HepG2 (cell line): ENCODE data around the gene PLEKHG5. TPM values are rescaled to one million over a fixed set of nuclear protein-coding genes. Genes with fewer than 3 reads are reported as not detected.

Source experiments
- ATAC-seq: fragments of 200-7000 bp; cut with Tn5 transposase; 3 replicates; pipeline ENCODE4 v1.9.1; 2020; ENCODE audit warnings: mild to moderate bottlenecking, moderate library complexity
- BruUV-seq: library from RNA; stranded (reverse); fragments of 400-500 nt; replicated peaks from 2 replicates; lab custom pipeline; 2021; lab: Mats Ljungman, UMichigan
- CTCF ChIA-PET: fragments of 300-600 bp; formaldehyde crosslinking; extraction: SDS; loops from one replicate; lab custom pipeline; 2021; ENCODE audit warnings: low total read pairs, inconsistent platforms, low intra/inter-chr PET ratio; lab: Yijun Ruan, JAX
- POLR2A ChIA-PET: fragments of 350-600 bp; sonication (Branson Sonifier 250); formaldehyde crosslinking; loops from one replicate; lab custom pipeline; 2020; ENCODE audit warnings: antibody characterized with exemption, inconsistent platforms; lab: Yijun Ruan, JAX
- DNase-seq: peaks from one replicate; pipeline ENCODE4 v3.0.0-alpha.2; 2015; ENCODE audit warnings: low spot score
- FAIRE-seq: peaks from 3 replicates; lab custom pipeline; 2011; peaks lifted over from hg19 to GRCh38; lab: Jason Lieb, UNC
- H2AFZ ChIP-seq: one replicate; pipeline ENCODE4 v1.6.1; 2011; ENCODE audit warnings: low read length, inconsistent platforms
- H3K27ac ChIP-seq: fragments of 300-600 bp; 3 replicates; pipeline ENCODE4 v1.8.0; 2011; ENCODE audit warnings: mixed run types, mild to moderate bottlenecking, mixed read lengths, low read length, inconsistent platforms; ENCODE audit not compliant: insufficient read depth; ENCODE audit errors: extremely low read length
- H3K27me3 ChIP-seq, 2 experiments: fragments of 200-600 bp in 1 of 2; 2 replicates in 1 of 2; 3 replicates in 1 of 2; pipeline versions ENCODE4 v1.6.0 to v1.8.0; 2011; ENCODE audit warnings: low read length in 2 of 2, mild to moderate bottlenecking in 2 of 2, moderate library complexity in 2 of 2, inconsistent platforms in 1 of 2; ENCODE audit not compliant: insufficient read depth in 2 of 2, control insufficient read depth in 1 of 2
- H3K36me3 ChIP-seq, 2 experiments: fragments of 200-600 bp in 1 of 2; replicated peaks in 1 of 2; 2 replicates in 1 of 2; 3 replicates in 1 of 2; pipeline versions ENCODE4 v1.5.1 to v1.8.0; 2011; ENCODE audit warnings: low read length in 2 of 2, inconsistent platforms in 1 of 2; ENCODE audit not compliant: insufficient read depth in 2 of 2, control insufficient read depth in 1 of 2
- H3K4me1 ChIP-seq: 2 replicates; pipeline ENCODE4 v1.5.1; 2012; ENCODE audit warnings: low read length, inconsistent platforms; ENCODE audit not compliant: insufficient read depth
- H3K4me2 ChIP-seq: 2 replicates; pipeline ENCODE4 v1.6.0; 2011; ENCODE audit warnings: low read depth, low read length, inconsistent platforms
- H3K4me3 ChIP-seq, 3 experiments: fragments of 200-600 bp in 1 of 3; sonication (generic), shearing (Covaris generic) in 1 of 3; replicated peaks in 1 of 3; 2 replicates each; pipeline ENCODE4 v1.5.1; 2011 to 2016; ENCODE audit warnings: low read length in 3 of 3, inconsistent platforms in 2 of 3, low read depth in 2 of 3, mild to moderate bottlenecking in 2 of 3, control low read depth in 1 of 3, mixed read lengths in 1 of 3; ENCODE audit not compliant: insufficient read depth in 1 of 3
- H3K79me2 ChIP-seq: one replicate; pipeline ENCODE4 v1.6.1; 2011; ENCODE audit warnings: low read length, inconsistent platforms; ENCODE audit not compliant: insufficient read depth
- H3K9ac ChIP-seq: 2 replicates; pipeline ENCODE4 v1.6.0; 2011; ENCODE audit warnings: mild to moderate bottlenecking, low read depth, low read length, inconsistent platforms; ENCODE audit not compliant: insufficient read depth
- H3K9me3 ChIP-seq: 2 replicates; pipeline ENCODE4 v1.5.1; 2012; ENCODE audit warnings: mild to moderate bottlenecking, low read length
- H4K20me1 ChIP-seq: 2 replicates; pipeline ENCODE4 v1.6.0; 2011; ENCODE audit warnings: inconsistent platforms, mild to moderate bottlenecking, low read length, moderate library complexity; ENCODE audit not compliant: insufficient read depth
- IKZF4 ChIP-seq: sonication (generic); formaldehyde crosslinking; IDR thresholded peaks from 2 replicates; pipeline ENCODE4 v1.5.1; 2020; ENCODE audit warnings: borderline replicate concordance, mild to moderate bottlenecking, low read depth, missing genetic modification reagents; ENCODE audit errors: not compliant biosample characterization
- IRX3 ChIP-seq: sonication (generic); formaldehyde crosslinking; IDR thresholded peaks from 2 replicates; pipeline ENCODE4 v1.8.1; 2023; ENCODE audit warnings: mild to moderate bottlenecking, low read depth, missing genetic modification reagents, borderline replicate concordance
- KAT7 ChIP-seq: IDR thresholded peaks from 2 replicates; pipeline ENCODE4 v1.6.1; 2018; ENCODE audit warnings: borderline replicate concordance, missing compliant biosample characterization
- KLF15 ChIP-seq: sonication (generic); formaldehyde crosslinking; IDR thresholded peaks from 2 replicates; pipeline ENCODE4 v1.8.1; 2023; ENCODE audit warnings: borderline replicate concordance, mild to moderate bottlenecking, inconsistent platforms, missing genetic modification reagents, mixed read lengths
- MXI1 ChIP-seq: IDR thresholded peaks from 3 replicates; pipeline ENCODE4 v1.6.1; 2012; ENCODE audit warnings: low read depth, low read length, inconsistent platforms, borderline replicate concordance
- NFKBIZ ChIP-seq: IDR thresholded peaks from 2 replicates; pipeline ENCODE4 v1.6.1; 2018; ENCODE audit warnings: missing genetic modification reagents, missing compliant biosample characterization
- SIX1 ChIP-seq: sonication (generic); formaldehyde crosslinking; IDR thresholded peaks from 2 replicates; pipeline ENCODE4 v1.4.0; 2020; ENCODE audit warnings: missing genetic modification reagents, borderline replicate concordance
- ZKSCAN5 ChIP-seq: sonication (generic); formaldehyde crosslinking; IDR thresholded peaks from 2 replicates; pipeline ENCODE4 v1.5.1; 2020; ENCODE audit warnings: mild to moderate bottlenecking, missing genetic modification reagents
- ZNF260 ChIP-seq: sonication (generic); formaldehyde crosslinking; IDR thresholded peaks from 2 replicates; pipeline ENCODE4 v1.4.0; 2020; ENCODE audit warnings: missing genetic modification reagents, low read depth, mild to moderate bottlenecking, borderline replicate concordance
- WGBS: methylation state at CpG from one replicate; pipeline ENCODE4 v1.1.6; 2017; ENCODE audit warnings: low lambda C conversion rate; 5-methylcytosine and 5-hydroxymethylcytosine counted together
- in situ Hi-C: cut with HindIII; loops from 2 replicates; pipeline ENCODE4 v1.10.0; 2017; ENCODE audit warnings: low pct_unique_long_range_greater_than_20kb; ENCODE audit not compliant: extremely low pct_ligation_motif_present
- intact Hi-C: fragments of 100-400 bp; cut with micrococcal nuclease; formaldehyde crosslinking; loops from one replicate; pipeline ENCODE4 v1.10.0; 2022; ENCODE audit not compliant: unreplicated experiment
- polyA plus RNA-seq, 8 experiments: library from polyadenylated mRNA; depleted of rRNA in 3 of 8; stranded (reverse) in 7 of 8; unstranded in 1 of 8; fragments of >200 nt; fragmentation: Illumina TruSeq in 4 of 8; extraction: Trizol in 4 of 8; gene quantifications; 2 replicates each; pipeline versions ENCODE4 v1.2.1 to v1.2.3, GENCODE V29; 2011 to 2016; ENCODE audit warnings: low read depth in 4 of 8, missing spikeins in 1 of 8, mixed read lengths in 1 of 8; ENCODE audit not compliant: insufficient read depth in 1 of 8
- total RNA-seq, 5 experiments: library from RNA; depleted of rRNA; stranded (reverse); fragments of >200 nt; fragmentation: Illumina TruSeq; extraction: Trizol; gene quantifications; 2 replicates each; pipeline ENCODE4 v1.2.3, GENCODE V29; 2016; ENCODE audit warnings: low read depth in 1 of 5
- TF ChIP-seq, protein P1 (sequence below): IDR thresholded peaks from 2 replicates; pipeline ENCODE4 v1.6.1; 2016; ENCODE audit warnings: control low read depth
- TF ChIP-seq, protein P2 (sequence below): sonication (generic); formaldehyde crosslinking; IDR thresholded peaks from 2 replicates; pipeline ENCODE4 v1.4.0; 2020; ENCODE audit warnings: mild to moderate bottlenecking, missing genetic modification reagents
- TF ChIP-seq, protein P3 (sequence below): IDR thresholded peaks from 2 replicates; pipeline ENCODE4 v1.6.1; 2016; ENCODE audit warnings: mild to moderate bottlenecking, missing biosample characterization, missing genetic modification reagents
- TF ChIP-seq, protein P4 (sequence below), 2 experiments: fragments of 450-650 bp in 1 of 2; sonication (generic) in 1 of 2; formaldehyde crosslinking; IDR thresholded peaks; 2 replicates each; pipeline versions ENCODE4 v1.5.0 to v1.8.0; 2020 to 2022; ENCODE audit warnings: mild to moderate bottlenecking in 1 of 2, missing genetic modification reagents in 1 of 2
- TF ChIP-seq, protein P5 (sequence below): sonication (generic); formaldehyde crosslinking; IDR thresholded peaks from 2 replicates; pipeline ENCODE4 v1.4.0; 2020; ENCODE audit warnings: missing genetic modification reagents, borderline replicate concordance
- TF ChIP-seq, protein P6 (sequence below): sonication (generic); formaldehyde crosslinking; IDR thresholded peaks from 2 replicates; pipeline ENCODE4 v1.4.0; 2020; ENCODE audit warnings: missing genetic modification reagents

Gene PLEKHG5
- total and polyA plus RNA-seq, 2 of the 13 experiments (the other 11 are each of a cell fraction or from before 2014, with no cell fraction given) = 1.9 to 3.5 TPM

DNA sequence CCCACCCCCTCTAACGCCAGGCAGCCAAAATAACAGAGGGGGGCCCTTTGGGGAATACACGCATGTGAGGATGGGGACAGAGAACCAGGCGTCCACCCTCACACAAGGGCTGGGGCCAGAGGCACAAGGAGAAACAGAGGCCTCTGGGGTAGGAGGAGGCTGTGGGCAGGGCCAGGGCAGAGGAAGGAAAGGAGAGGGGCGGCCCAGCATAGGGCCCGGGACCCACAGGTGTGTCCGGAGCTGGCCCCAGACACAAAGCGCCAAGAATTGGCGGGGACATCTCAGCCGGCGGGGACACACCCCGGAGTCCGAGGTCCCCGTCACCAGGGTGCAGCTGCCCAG lies 6.7 kb downstream of the PLEKHG5 start:
- in situ Hi-C loops = loop anchor here (5.0 to 25.0 kb wide), 2 partner anchors 43 to 728 kb away; no protein-coding TSS in a partner anchor
- H3K9ac ChIP-seq = no peak overlapping the region
- no TSS peak for BruUV-seq

More for the DNA sequence above, 6.7 kb downstream of the PLEKHG5 start:
- Histone ChIP-seq H3K9me3 (no peaks in the 10 kb centered on the region), H2AFZ (no peak overlapping the region), H3K36me3 (no peaks in the 10 kb centered on the region), H3K27me3 (peaks cover 0 to 3% of the 10 kb centered on the region in 2 experiments; a peak in 1 of 5 replicates), H3K4me2 (peak overlapping the region; percentile 36), H3K4me1 (peaks cover 39% of the 10 kb centered on the region), H3K79me2 (no peaks in the 10 kb centered on the region), H4K20me1 (no peaks in the 10 kb centered on the region), H3K4me3 (peak overlapping the region; percentile 21 to 60 (median 45); a peak in 4 of 6 replicates), H3K27ac (no peak overlapping the region)
- POLR2A ChIA-PET = no interaction called here
- DNase-seq (no peak), FAIRE-seq (no peak)
- WGBS = 71% methylated on average over 7 of the region's 13 CpGs
- intact Hi-C loops = loop anchor here (5.0 kb wide), 1 partner anchor 163 kb away; no protein-coding TSS in a partner anchor
- CTCF ChIA-PET = no interaction called here
- no peak for TF ChIP-seq NFKBIZ (CRISPR knock-in tag)
- TF ChIP-seq ZKSCAN5 (CRISPR knock-in tag) = no peak
- no peak for TF ChIP-seq IKZF4 (CRISPR knock-in tag)
- no peak for TF ChIP-seq MXI1
- TF ChIP-seq, protein P1, sequence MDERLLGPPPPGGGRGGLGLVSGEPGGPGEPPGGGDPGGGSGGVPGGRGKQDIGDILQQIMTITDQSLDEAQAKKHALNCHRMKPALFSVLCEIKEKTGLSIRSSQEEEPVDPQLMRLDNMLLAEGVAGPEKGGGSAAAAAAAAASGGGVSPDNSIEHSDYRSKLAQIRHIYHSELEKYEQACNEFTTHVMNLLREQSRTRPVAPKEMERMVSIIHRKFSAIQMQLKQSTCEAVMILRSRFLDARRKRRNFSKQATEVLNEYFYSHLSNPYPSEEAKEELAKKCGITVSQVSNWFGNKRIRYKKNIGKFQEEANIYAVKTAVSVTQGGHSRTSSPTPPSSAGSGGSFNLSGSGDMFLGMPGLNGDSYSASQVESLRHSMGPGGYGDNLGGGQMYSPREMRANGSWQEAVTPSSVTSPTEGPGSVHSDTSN (CRISPR knock-in tag) = no peak
- no peak for TF ChIP-seq ZNF260 (CRISPR knock-in tag)
- TF ChIP-seq, protein P2, sequence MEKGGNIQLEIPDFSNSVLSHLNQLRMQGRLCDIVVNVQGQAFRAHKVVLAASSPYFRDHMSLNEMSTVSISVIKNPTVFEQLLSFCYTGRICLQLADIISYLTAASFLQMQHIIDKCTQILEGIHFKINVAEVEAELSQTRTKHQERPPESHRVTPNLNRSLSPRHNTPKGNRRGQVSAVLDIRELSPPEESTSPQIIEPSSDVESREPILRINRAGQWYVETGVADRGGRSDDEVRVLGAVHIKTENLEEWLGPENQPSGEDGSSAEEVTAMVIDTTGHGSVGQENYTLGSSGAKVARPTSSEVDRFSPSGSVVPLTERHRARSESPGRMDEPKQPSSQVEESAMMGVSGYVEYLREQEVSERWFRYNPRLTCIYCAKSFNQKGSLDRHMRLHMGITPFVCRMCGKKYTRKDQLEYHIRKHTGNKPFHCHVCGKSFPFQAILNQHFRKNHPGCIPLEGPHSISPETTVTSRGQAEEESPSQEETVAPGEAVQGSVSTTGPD (CRISPR knock-in tag) = no peak
- TF ChIP-seq, protein P3, sequence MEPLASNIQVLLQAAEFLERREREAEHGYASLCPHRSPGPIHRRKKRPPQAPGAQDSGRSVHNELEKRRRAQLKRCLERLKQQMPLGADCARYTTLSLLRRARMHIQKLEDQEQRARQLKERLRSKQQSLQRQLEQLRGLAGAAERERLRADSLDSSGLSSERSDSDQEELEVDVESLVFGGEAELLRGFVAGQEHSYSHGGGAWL = no peak
- TF ChIP-seq KAT7 (CRISPR knock-in tag) = no peak
- TF ChIP-seq SIX1 (CRISPR knock-in tag) = no peak
- no peak for TF ChIP-seq KLF15 (CRISPR knock-in tag)
- TF ChIP-seq IRX3 (CRISPR knock-in tag) = no peak
- TF ChIP-seq, protein P4, sequence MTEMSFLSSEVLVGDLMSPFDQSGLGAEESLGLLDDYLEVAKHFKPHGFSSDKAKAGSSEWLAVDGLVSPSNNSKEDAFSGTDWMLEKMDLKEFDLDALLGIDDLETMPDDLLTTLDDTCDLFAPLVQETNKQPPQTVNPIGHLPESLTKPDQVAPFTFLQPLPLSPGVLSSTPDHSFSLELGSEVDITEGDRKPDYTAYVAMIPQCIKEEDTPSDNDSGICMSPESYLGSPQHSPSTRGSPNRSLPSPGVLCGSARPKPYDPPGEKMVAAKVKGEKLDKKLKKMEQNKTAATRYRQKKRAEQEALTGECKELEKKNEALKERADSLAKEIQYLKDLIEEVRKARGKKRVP (CRISPR knock-in tag; IDR thresholded peaks at IDR 0.05) = no peak
- TF ChIP-seq, protein P5, sequence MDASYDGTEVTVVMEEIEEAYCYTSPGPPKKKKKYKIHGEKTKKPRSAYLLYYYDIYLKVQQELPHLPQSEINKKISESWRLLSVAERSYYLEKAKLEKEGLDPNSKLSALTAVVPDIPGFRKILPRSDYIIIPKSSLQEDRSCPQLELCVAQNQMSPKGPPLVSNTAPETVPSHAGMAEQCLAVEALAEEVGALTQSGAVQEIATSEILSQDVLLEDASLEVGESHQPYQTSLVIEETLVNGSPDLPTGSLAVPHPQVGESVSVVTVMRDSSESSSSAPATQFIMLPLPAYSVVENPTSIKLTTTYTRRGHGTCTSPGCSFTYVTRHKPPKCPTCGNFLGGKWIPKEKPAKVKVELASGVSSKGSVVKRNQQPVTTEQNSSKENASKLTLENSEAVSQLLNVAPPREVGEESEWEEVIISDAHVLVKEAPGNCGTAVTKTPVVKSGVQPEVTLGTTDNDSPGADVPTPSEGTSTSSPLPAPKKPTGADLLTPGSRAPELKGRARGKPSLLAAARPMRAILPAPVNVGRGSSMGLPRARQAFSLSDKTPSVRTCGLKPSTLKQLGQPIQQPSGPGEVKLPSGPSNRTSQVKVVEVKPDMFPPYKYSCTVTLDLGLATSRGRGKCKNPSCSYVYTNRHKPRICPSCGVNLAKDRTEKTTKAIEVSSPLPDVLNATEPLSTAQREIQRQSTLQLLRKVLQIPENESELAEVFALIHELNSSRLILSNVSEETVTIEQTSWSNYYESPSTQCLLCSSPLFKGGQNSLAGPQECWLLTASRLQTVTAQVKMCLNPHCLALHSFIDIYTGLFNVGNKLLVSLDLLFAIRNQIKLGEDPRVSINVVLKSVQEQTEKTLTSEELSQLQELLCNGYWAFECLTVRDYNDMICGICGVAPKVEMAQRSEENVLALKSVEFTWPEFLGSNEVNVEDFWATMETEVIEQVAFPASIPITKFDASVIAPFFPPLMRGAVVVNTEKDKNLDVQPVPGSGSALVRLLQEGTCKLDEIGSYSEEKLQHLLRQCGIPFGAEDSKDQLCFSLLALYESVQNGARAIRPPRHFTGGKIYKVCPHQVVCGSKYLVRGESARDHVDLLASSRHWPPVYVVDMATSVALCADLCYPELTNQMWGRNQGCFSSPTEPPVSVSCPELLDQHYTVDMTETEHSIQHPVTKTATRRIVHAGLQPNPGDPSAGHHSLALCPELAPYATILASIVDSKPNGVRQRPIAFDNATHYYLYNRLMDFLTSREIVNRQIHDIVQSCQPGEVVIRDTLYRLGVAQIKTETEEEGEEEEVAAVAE (CRISPR knock-in tag) = no peak
- TF ChIP-seq, protein P6, sequence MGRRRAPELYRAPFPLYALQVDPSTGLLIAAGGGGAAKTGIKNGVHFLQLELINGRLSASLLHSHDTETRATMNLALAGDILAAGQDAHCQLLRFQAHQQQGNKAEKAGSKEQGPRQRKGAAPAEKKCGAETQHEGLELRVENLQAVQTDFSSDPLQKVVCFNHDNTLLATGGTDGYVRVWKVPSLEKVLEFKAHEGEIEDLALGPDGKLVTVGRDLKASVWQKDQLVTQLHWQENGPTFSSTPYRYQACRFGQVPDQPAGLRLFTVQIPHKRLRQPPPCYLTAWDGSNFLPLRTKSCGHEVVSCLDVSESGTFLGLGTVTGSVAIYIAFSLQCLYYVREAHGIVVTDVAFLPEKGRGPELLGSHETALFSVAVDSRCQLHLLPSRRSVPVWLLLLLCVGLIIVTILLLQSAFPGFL (CRISPR knock-in tag) = no peak
- TF ChIP-seq, all 625 proteins: peak for 0
- no peak for ATAC-seq
